HG02759 (cell line): ENCODE results near the gene MAML1.

Experiments
- ATAC-seq: cut with Tn5 transposase; IDR thresholded peaks from one replicate; pipeline ENCODE4 v1.9.1; 2021; ENCODE audit warnings: mild to moderate bottlenecking, moderate library complexity; ENCODE audit not compliant: unreplicated experiment

Gene MAML1

DNA sequence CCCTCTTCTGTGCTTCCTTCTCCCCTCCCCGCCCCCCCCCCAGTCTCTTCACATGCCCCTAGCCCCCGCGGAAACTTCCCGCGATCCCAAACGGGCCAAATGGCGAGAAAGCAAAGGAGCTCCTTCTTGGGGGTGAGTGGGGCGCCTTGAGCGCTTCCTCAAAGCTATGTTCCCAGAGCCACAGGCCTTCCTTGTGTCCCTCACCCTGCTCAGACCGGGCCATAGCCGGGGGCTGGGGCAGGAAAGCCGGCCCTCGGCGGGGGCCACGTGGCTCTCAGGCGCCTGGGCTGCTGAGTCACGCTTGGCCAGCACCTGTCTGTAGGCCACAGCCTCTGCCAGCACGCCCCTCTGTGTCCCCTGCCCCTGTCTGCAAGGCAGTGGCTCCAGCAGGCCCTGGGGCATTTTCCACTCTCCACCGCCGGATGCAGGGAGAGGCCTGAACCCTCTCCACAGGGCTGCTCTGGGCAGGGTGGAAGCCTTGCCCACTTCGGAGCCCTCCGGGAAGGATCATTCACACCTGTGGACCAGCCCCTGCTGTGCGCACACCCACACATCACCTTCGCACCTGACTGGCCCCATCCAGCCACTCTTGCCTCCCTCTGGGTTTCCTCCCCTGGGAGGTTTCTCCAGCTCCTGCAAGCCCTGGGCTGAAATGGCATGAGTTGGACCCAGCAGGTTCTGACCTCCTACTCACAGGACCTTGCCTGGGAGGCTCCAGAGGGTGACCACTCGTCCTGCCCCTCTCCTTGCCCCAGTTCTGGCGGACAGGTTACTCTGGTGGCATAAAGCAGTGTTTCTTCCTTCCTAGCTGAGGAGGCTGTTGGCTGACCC is 86.9 kb downstream of the MAML1 start:
- peak; percentile 23 for ATAC-seq

DNA sequence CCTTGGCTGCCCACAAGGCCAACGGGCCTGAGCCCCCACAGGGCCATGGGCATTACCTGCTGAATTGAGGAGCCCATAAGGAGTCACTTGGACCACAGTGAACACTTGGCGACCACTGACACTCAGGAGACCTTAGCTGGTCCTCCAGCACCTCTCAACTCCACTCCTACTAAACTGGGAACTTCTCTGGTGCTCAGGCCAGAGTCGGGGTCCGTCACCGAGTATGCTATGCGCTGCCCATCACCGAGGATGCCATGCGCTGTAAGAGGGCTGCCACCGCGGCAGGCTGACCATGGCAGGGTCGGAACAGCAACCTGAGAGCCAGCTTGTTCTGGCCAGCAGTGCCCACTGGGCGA is 87.5 kb downstream of the MAML1 start:
- ATAC-seq, result no peak

- ATAC-seq, result peak; percentile 43
Measured at GRCh38 chr5:179820483-179821297, 88.1 kb downstream of the MAML1 start, which contains the start of gene SQSTM1. SQSTM1 (plus strand) TSS chr5:179820905; CDS start chr5:179820937, 32 bp downstream.

DNA sequence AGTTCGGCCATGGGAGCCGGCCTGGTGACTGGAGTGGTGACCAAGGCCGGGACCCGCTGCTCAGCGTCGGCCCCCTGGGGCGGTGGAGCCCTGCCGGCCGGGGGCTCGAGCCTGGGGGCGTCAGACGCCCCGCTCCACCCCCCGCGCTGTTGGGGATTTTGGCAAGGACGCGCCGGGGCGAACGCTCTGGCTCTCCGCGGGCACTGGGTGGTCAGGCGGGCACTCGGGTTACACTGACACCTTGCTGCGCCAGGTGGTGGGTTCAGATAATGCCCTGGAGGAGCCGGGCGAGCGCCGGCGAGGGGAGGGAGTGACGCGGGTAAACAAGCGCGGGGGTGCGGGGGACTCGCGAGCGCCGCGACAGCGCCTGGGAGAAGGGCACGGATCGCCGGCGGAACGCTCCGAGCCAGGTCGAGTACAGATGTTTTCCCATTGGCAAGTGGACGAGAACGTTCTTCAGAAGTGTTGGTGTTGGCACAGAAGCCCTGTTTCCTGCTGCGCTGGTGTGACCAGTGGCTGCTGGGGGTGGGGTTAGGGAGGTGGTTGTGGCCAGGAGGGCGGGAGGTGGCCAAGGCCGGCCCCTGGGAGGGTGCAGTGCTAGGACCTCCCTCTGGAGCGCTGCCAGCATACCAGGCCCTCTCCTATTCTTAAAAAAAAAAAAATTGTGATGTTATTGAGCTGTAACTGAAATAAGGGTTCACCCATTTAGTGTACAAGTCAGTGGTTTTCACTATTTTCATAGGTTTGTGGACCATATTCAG is 88.9 kb downstream of the MAML1 start:
- peak; percentile 43 for ATAC-seq

DNA sequence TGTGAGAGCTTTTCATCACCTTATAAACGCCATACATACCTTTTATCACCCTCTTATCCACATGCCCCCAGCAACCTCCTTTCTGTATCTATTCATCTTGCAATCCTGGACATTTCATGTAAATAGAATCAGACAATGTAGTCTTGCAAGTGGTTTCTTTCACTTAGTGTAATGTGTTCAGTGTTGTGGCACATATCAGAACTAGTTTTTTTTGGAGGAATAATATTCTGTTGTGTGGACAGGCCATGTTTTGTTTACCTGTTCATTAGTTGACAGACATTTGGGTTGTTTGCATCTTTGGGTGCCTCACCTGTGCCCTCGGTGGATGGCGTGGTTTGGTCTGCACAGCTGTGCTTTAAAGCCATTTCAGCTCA is 89.4 kb downstream of the MAML1 start:
- ATAC-seq, result no peak

GRCh38 chr5:179822444-179822990 is 89.9 kb downstream of the MAML1 start:
- ATAC-seq, result no peak

- no peak for ATAC-seq
Measured at GRCh38 chr5:179823937-179824744, 91.5 kb downstream of the MAML1 start.

GRCh38 chr5:179824745-179825112 is 92.1 kb downstream of the MAML1 start:
- ATAC-seq, result no peak

GRCh38 chr5:179825655-179826182 is 93.1 kb downstream of the MAML1 start:
- no peak for ATAC-seq
